Kidney epithelial cell (primary cell): ENCODE results near the gene GSX1. TPM values are rescaled to one million over a fixed set of nuclear protein-coding genes. Genes with fewer than 3 reads are reported as not detected.

ENCODE experiments used
- DNase-seq: peaks from one replicate; pipeline ENCODE4 v3.0.0-alpha.2; 2010; ENCODE audit warnings: low read depth
- H3K27me3 ChIP-seq: 2 replicates; pipeline ENCODE4 v1.6.0; 2011; ENCODE audit warnings: low read length; ENCODE audit not compliant: control insufficient read depth, insufficient read depth
- H3K36me3 ChIP-seq: 2 replicates; pipeline ENCODE4 v1.5.1; 2011; ENCODE audit warnings: low read length; ENCODE audit not compliant: control insufficient read depth, insufficient read depth
- H3K4me3 ChIP-seq: 2 replicates; pipeline ENCODE4 v1.5.1; 2011; ENCODE audit warnings: low read depth, mild to moderate bottlenecking, control low read depth, low read length
- total RNA-seq: library from RNA; depleted of rRNA; stranded (reverse); fragments of >200 nt; gene quantifications from 2 replicates; pipeline ENCODE4 v1.2.3, GENCODE V29; 2015
- TF ChIP-seq, protein P1 (sequence below): IDR thresholded peaks from 2 replicates; pipeline ENCODE4 v1.5.1; 2011; ENCODE audit warnings: mild to moderate bottlenecking, moderate library complexity, low read length, control low read depth, inconsistent platforms; ENCODE audit not compliant: insufficient read depth, poor library complexity, severe bottlenecking

GSX1 gene
- total RNA-seq, 1 donor from 2014 or later = not detected

DNA sequence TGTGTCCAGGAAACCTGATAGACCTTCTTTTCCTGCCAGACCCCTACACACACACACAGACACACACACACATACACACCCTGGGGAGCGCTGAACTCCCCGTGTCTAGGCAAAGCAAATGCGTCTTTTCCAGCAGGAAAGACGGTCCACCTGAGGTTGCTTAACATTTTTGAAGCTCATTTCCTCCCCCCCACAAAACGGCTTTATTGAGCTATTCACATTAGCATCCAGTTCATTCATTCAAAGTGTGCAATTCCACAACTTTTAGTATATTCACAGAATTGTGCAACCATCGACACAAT lies 3.4 kb downstream of the GSX1 start:
- Histone ChIP-seq H3K36me3 (no peaks in the 10 kb centered on the region), H3K4me3 (no peak overlapping the region), H3K27me3 (peaks cover 74% of the 10 kb centered on the region)
- DNase-seq = no peak
- TF ChIP-seq, protein P1, sequence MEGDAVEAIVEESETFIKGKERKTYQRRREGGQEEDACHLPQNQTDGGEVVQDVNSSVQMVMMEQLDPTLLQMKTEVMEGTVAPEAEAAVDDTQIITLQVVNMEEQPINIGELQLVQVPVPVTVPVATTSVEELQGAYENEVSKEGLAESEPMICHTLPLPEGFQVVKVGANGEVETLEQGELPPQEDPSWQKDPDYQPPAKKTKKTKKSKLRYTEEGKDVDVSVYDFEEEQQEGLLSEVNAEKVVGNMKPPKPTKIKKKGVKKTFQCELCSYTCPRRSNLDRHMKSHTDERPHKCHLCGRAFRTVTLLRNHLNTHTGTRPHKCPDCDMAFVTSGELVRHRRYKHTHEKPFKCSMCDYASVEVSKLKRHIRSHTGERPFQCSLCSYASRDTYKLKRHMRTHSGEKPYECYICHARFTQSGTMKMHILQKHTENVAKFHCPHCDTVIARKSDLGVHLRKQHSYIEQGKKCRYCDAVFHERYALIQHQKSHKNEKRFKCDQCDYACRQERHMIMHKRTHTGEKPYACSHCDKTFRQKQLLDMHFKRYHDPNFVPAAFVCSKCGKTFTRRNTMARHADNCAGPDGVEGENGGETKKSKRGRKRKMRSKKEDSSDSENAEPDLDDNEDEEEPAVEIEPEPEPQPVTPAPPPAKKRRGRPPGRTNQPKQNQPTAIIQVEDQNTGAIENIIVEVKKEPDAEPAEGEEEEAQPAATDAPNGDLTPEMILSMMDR = no peak

DNA sequence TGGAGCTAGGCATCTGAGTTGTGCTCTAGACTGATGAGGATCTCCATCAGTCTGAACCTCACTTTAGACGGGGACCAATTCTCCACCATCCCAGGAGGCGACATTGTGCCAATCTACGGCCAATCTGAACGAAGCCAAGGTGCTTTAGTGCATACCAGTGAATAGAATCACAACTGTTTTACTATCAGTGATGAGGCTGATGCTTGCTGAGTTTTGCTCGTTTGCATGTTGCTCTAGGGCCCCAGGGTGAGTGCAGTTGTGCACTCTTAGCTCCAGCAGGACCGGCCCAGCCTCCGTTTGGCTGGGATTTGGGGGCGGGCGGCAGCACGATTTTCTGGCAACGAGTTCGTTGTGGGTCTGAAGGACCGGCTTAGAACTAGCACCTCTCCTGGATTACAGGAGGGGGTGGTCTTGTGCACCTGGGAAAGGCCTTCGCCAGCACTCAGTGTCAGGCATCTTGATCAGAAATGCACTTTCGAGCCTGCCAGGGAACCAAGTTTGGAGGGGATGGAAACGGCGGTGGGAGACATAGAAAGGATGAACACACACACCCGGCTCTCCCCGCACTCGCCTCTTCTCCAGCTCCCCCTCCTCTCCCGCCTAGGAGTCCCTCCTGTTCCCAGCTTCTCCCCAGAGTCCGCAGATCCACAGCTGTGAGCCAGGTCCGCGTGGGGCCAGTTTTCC lies 4.4 kb downstream of the GSX1 start:
- TF ChIP-seq, protein P1 = no peak
- H3K4me3 ChIP-seq = no peak overlapping the region
- DNase-seq = no peak
- peaks cover 63% of the 10 kb centered on the region for H3K27me3 ChIP-seq
- H3K36me3 ChIP-seq = no peaks in the 10 kb centered on the region

- no peaks in the 10 kb centered on the region for H3K36me3 ChIP-seq
- TF ChIP-seq, protein P1 = peak; percentile 17
- no peak for DNase-seq
- no peak overlapping the region for H3K4me3 ChIP-seq
- peaks cover 58% of the 10 kb centered on the region for H3K27me3 ChIP-seq
Observed at GRCh38 chr13:27797228-27797624, 4.9 kb downstream of the GSX1 start.

GRCh38 chr13:27806744-27807387 lies 14.6 kb downstream of the GSX1 start:
- H3K27me3 ChIP-seq = peaks cover 5% of the 10 kb centered on the region
- no peak for DNase-seq
- TF ChIP-seq, protein P1 = no peak
- no peak overlapping the region for H3K4me3 ChIP-seq
- H3K36me3 ChIP-seq = no peaks in the 10 kb centered on the region

DNA sequence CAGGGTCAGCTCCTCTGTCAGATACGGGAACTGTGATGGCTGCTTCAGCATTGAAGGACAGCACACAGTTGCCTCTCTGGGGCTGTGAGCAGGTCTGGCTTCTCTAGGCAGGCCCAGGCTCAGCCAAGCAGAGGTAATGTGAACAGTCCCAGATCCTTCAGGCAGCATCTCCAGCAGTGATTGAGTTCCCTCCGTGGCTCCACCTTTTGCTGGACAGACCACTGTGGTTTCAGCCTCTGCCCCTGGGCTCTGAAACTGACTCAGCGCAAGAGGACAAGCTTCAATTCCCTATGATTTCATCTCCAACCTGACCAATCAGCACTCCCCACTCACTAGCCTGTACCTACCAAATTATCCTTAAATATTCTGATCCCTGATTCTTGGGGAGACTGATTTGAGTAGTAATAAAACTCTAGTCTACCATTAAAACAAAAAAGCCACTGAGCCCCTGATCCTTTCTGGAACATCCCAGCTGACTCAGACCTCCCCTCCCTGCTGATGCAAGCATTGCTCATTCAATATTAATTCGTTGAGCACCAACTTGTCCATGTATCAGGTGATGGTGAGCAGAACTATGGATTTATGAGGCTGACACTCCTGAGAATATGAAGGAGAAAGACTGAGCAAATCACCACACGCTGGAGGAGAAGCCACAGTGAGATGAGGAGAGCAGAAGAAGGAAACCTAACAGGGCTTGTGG lies 16.7 kb downstream of the GSX1 start:
- Histone ChIP-seq H3K4me3 (no peak overlapping the region), H3K27me3 (peaks cover 5% of the 10 kb centered on the region), H3K36me3 (no peaks in the 10 kb centered on the region)
- DNase-seq = no peak
- TF ChIP-seq, protein P1 = no peak
